GM18951 (cell line): ENCODE data around the gene ANKRD11.
"Not testable (repeated sequence)": the region's sequence is repeated elsewhere in the genome, so short reads cannot be mapped to it uniquely, and the experiment has no call there.

ENCODE experiments used
- POLR2A ChIP-seq: IDR thresholded peaks from 4 replicates; pipeline ENCODE4 v1.6.1; 2011; ENCODE audit warnings: mild to moderate bottlenecking; ENCODE audit not compliant: insufficient read length, insufficient read depth; ENCODE audit errors: extremely low read depth
- in situ Hi-C: fragments of 300-500 bp; cut with MboI; formaldehyde crosslinking; loops from one replicate; pipeline ENCODE4 v1.12.0; 2022; ENCODE audit warnings: low sequenced_read_pairs, mixed read lengths, inconsistent platforms; ENCODE audit not compliant: unreplicated experiment

The ANKRD11 gene

GRCh38 chr16:89460556-89460955 lies 29.8 kb downstream of the ANKRD11 start:
- TF ChIP-seq POLR2A, result no peak
- in situ Hi-C loops, result no loop called here

- in situ Hi-C loops, result no loop called here
- TF ChIP-seq POLR2A, result no peak
Measured at GRCh38 chr16:89458967-89459366, 31.4 kb downstream of the ANKRD11 start.

GRCh38 chr16:89458551-89458950 lies 31.8 kb downstream of the ANKRD11 start:
- TF ChIP-seq POLR2A, result no peak
- in situ Hi-C loops, result no loop called here

- TF ChIP-seq POLR2A, result no peak
- in situ Hi-C loops, result no loop called here
Measured at GRCh38 chr16:89456419-89456959, 33.9 kb downstream of the ANKRD11 start.

GRCh38 chr16:89455692-89456091 lies 34.7 kb downstream of the ANKRD11 start:
- TF ChIP-seq POLR2A, result no peak
- in situ Hi-C loops, result no loop called here

GRCh38 chr16:89455178-89455577 lies 35.2 kb downstream of the ANKRD11 start:
- TF ChIP-seq POLR2A, result no peak
- in situ Hi-C loops, result no loop called here

GRCh38 chr16:89454378-89455125 lies 35.8 kb downstream of the ANKRD11 start:
- in situ Hi-C loops, result not testable (repeated sequence)

DNA sequence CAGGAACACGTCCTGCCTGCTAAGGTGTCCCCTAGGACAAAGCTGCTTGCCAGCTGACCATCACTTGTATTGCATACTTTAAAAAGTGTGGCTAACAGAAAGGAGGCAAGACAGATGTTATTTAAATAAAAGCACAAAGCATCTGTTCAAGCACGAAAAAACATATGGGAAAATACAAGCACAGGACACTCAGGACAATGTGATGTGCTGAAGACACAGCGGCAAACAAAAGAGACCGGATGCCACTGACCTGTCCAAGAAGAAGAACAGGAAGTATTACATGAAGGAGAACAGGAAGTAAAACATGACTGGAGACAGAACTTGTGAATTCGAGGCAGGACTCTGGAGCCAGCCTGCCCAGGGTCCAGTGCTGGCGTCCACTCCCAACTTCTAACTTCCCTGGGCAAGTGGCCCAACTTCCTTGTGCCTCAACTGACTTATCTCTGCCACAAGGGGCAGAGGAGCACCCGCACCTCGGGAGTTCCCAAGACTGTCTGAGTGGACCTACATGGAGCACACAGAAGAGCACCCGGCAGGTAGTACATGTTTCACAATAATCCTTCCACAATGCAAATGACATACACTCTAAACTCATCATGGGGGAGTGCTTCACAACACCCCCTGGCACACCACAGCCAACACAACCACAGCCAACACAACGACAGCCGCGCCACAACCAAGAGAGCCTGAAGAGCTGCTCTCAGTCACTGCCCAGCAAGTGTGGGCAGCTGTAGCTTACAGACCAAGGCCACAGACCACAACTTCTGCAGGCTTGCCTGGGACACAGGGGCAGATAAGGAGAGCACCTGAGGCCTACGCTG lies 36.6 kb downstream of the ANKRD11 start:
- no peak for TF ChIP-seq POLR2A
- in situ Hi-C loops, result no loop called here

DNA sequence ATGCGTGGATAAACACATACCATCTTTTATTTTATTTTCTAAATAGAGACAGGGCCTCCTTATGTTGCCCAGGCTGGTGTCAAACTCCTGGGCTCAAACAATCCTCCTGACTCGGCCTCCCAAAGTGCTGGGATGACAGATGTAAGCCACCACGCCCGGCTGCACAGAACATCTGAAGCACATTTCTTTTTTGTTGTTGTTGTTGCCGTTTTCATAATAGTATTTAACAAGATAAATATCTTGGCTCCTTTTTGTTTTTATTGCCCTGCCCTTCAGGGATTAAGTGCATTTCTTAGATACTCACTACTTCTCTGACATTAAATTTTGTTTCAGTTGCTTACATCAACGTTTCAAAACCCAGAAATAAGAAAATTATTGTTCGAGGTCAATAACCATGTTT lies 37.4 kb downstream of the ANKRD11 start:
- no peak for TF ChIP-seq POLR2A
- in situ Hi-C loops, result no loop called here

DNA sequence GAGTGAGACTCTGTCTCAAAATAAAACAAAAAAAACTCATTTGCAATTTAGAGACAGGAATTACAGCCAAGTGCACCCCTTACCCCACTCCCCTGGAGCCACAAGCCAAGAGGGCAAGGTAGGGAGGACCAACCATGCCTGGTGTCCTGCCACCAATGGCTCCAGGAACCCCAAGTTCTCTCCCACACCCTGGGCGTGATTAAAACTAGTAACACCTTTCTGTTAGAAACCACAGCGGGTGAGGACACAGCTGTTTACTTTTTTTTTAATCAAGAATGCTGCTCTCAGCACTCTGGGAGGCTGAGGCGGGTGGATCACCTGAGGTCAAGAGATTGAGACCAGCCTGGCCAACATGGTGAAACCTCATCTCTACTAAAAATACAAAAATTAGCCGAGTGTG lies 38.1 kb downstream of the ANKRD11 start:
- TF ChIP-seq POLR2A, result no peak
- in situ Hi-C loops, result no loop called here

GRCh38 chr16:89450537-89450936 lies 39.8 kb downstream of the ANKRD11 start:
- in situ Hi-C loops, result no loop called here
- no peak for TF ChIP-seq POLR2A

- in situ Hi-C loops, result no loop called here
- no peak for TF ChIP-seq POLR2A
Measured at GRCh38 chr16:89449726-89450335, 40.5 kb downstream of the ANKRD11 start.

- TF ChIP-seq POLR2A, result no peak
- in situ Hi-C loops, result no loop called here
Measured at GRCh38 chr16:89448656-89449055, 41.7 kb downstream of the ANKRD11 start.
